ENCODE data around the gene CACNA1C.

CACNA1C gene

DNA sequence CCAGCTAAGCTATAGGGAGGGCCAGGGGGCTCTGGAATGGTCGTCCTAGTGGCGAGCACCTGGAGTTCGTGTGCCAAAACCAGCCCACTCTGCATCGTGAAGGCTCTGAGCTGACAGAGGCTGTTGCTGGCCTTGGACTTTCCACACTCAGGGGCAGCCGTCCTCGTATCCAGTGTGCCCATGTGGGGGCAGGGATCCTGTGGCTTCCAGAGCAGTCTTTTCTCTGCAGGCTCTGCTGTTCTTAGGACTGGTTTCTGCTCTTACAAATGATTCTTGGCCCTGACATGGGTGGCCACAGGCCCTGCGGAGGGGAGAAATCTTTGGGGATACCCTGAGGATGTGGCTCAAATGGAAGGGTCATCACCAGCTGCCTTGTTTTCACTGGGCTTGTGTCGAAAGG, 564.6 kb downstream of the CACNA1C start:
- no peak for DNase-seq

GRCh38 chr12:2618291-2618995, 565.7 kb downstream of the CACNA1C start:
- no peak for DNase-seq

GRCh38 chr12:2619136-2619535, 566.3 kb downstream of the CACNA1C start:
- no peak for DNase-seq

- no peak for DNase-seq
These were observed 569.7 kb downstream of the CACNA1C start for GRCh38 chr12:2622460-2622859.

GRCh38 chr12:2623472-2623871, 570.7 kb downstream of the CACNA1C start:
- DNase-seq, result no peak

DNA sequence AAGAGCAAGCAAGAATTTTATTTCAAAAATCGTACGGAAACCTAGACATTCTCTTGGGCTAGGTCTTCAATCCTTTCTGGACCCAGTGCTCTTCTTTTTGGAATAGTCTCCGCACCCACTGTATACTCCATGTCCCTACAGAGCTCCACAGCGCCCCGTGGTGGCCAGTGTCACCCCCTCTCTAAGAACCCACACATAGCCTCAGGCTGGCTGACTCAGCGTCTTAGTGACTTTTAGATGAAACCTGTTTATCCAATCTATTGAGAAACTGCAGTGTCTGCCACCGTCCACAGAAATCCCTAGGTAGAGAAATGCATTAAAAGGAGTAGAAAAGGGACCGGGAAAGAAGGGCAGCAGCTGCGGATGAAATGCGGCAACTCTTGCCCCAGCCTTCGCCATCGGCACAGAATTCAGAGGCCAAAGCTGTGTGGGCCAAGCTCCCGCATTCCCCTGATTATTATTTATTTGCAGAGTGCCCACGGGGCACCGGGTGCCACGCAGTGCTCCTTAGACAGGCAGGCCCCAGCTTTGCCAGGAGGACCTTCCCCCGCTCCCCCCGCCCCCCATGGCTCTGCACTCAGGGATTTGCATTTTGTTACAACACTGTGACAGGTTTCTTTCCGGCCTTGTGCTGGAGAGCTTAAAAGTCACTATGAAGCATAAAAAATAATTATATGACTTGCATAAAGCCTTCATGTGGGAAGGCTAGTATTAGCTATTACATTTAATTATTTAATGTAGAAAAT, 571.9 kb downstream of the CACNA1C start:
- DNase-seq, result no peak

DNA sequence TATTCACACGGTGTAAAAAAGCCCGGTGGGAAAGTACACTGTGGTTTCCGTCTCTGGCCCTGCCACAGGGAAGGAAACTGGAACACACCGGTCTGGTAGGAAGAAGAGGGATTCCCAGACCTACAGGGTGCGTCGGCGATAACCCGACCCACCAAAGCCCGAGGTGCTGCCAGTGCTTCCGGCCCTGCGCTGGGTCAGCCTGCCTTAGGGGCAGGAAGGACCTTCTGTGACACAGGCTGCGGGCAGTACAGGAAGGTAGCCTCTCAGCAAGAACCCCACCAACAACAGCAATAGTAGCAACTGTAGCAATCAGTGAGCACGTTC, 572.5 kb downstream of the CACNA1C start:
- no peak for DNase-seq

GRCh38 chr12:2627076-2627834, 574.5 kb downstream of the CACNA1C start:
- DNase-seq, result no peak

- DNase-seq, result no peak
These were observed 575.0 kb downstream of the CACNA1C start for GRCh38 chr12:2627835-2628191.

DNA sequence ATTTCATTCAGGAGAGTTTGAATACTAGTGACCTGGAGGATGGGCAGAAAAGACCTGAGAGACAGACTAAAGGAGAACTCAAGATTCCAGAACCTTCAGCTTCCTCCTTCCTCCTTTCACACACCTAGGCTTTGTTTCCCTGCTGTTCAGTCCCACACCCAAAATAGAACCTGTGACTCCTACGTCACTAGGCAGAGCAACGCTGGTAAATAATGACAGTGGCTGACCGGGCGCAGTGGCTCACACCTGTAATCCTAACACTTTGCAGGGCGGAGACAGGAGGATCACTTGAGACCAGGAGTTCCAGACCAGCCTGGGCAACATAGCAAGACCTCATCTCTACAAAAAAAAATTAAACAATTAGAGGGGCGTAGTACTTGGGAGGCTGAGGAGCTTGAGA, 575.6 kb downstream of the CACNA1C start:
- DNase-seq, result no peak

DNA sequence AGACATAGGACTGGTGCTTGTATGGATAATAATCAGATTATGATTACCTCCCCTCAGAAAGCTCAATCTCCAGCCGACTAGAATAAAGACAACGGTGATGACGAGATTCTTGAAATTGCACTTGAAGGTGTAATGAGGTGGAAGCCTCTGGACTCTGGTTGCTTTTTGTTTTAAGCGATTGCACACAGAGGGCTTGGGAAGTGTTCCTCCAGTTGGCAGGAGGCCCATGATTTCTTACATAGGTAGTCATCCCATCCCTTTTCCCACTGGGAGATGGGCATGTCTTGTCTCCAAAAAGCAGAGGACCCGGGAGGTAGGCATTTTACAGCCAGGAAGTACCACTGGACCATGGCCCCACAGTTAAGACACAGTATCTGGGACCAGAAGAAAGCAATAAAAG, 576.3 kb downstream of the CACNA1C start:
- no peak for DNase-seq

- DNase-seq, result no peak
These were observed 579.0 kb downstream of the CACNA1C start for GRCh38 chr12:2631653-2632350.

GRCh38 chr12:2633176-2633824, 580.5 kb downstream of the CACNA1C start:
- DNase-seq, result no peak

- DNase-seq, result no peak
These were observed 581.0 kb downstream of the CACNA1C start for GRCh38 chr12:2633825-2634200.

- DNase-seq, result no peak
These were observed 581.7 kb downstream of the CACNA1C start for GRCh38 chr12:2634471-2634870.

DNA sequence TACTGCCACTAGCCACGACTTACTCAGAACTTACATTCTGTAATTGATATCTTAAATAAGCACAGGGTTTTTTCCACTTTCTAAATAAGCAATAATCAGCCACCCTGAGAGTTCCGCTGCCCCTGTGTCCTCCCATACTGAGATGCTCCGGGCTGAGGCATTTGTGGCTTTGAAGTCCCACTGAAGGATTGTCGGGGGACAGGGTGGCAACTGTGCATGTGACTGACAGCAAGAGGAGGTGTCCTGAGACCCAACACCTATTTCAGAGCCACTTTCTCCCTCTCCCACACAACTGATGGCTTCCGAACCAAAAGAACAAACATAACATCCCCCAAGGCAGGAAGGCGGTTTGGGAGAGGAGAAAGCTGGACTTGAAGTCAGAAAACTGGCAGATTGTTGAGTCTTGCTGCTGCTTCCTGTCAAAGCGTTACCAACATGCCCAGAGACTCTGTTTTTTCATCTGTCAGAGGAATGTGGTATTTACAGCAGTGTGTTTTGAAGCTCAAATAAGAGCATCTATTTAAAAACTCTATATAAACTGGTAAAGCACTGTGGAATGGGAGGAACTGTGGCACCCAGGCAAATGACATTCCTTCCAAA, 584.1 kb downstream of the CACNA1C start:
- DNase-seq, result no peak

DNA sequence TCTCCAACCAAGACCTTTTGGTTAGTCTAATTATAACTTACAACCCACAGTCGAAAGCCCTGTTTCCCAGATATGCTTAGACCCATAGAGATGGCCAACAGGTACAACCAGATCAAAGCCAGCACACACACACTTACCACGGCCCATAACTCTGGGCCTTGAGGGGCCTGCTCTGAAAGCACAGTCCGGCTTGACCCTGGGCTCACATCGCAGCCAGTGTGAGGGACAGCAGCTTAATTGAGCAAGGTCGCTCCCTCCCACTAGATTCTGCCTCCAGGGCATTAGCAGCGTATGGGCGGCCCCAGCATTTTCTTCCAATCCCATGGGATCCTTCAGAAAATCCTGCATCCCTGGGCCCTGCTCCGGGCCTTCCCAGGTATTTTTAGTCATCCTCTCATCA, 584.6 kb downstream of the CACNA1C start:
- DNase-seq, result no peak

DNA sequence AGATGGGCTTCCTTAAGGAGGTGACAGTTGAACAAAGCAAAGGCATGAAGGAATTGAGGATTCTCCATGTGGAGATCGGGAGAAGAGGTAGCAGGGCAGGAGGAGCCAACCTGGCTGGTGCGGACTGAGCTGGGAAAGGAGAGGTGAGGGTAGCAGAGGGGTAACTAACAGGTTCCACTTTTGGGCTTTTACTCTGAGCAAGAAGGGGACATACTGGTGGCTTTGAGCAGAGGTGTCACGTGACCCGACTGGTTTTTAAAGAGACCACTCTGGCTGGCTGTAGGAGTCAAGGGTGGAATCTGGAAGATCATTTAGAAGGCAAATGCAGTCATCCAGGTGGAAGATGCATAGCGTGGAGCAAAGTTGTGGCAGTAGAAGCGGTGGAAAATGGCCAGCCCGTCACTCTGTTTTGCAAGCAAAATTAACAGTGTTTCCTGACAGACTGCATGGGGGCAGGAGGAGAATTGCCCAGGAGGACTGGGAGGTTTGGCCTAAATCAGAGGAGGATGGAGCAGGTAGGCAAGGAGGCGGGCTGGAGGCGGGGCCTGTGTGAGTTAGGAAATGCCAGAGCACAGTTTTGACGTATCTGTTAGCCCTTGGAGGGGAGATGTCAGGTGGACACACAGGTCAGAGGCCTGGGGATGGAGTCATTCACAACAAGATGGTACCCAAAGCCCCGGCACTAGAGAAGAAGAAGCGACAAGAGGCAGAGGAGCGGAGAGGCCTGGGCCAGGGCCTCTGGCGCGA, 585.7 kb downstream of the CACNA1C start:
- no peak for DNase-seq

DNA sequence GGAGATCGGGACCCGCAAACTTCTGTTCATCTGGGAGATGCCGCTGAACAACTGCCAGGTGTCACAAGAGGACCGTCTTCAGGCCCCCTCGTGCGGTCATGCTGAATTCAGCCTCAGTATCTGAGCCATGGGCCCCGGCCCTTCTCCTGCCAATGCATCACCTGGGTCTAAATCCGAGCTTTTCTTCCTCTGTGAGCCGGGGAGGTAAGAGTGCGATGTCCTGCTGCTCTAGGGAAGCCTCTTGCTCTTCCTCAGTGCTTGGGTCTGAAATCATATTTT, 586.2 kb downstream of the CACNA1C start:
- DNase-seq, result no peak

- DNase-seq, result no peak
These were observed 587.5 kb downstream of the CACNA1C start for GRCh38 chr12:2640281-2640680.

GRCh38 chr12:2640709-2641108, 587.9 kb downstream of the CACNA1C start:
- no peak for DNase-seq

GRCh38 chr12:2641207-2641606, 588.4 kb downstream of the CACNA1C start:
- no peak for DNase-seq

Measured in activated T-cell treated with anti-CD3 and anti-CD28 coated beads for 4 hours (primary cell).